ENCODE data around the gene NIPBL. TPM values are rescaled to one million over a fixed set of nuclear protein-coding genes. Genes with fewer than 3 reads are reported as not detected.

The NIPBL gene
- polyA plus RNA-seq, 1 experiment, result 37.0 TPM

- DNase-seq (ENCODE audit: low read depth, low spot score), result no peak
- Histone ChIP-seq H3K27ac (ENCODE audit: low read depth, low read length) (peak overlapping the region; percentile 47), H3K4me3 (ENCODE audit: low read depth, low read length) (peak overlapping the region; percentile 83), H3K9me3 (ENCODE audit: control insufficient read depth, insufficient read depth, low read length) (no peaks in the 10 kb centered on the region), H3K27me3 (ENCODE audit: control insufficient read depth, insufficient read depth, low read length) (no peaks in the 10 kb centered on the region)
- CTCF ChIA-PET, result interaction anchor here (0.8 to 5.0 kb wide), 10 partner anchors 8 to 142 kb away, joined by 3 to 32 read pairs (median 4); no protein-coding TSS in a partner anchor
- TF ChIP-seq CTCF (IDR thresholded peaks at IDR 0.05; ENCODE audit: low read depth, low read length), result no peak
- POLR2A ChIA-PET, result interaction anchor here (0.9 kb wide), 1 partner anchor 69 kb away, joined by 5 read pairs; no protein-coding TSS in a partner anchor
Observed at GRCh38 chr5:36875051-36875789, 1.3 kb upstream of the NIPBL start.

GRCh38 chr5:36875790-36876298, 725 bp upstream of the NIPBL start:
- Histone ChIP-seq H3K4me3 (ENCODE audit: low read depth, low read length) (peak overlapping the region; percentile 83), H3K9me3 (ENCODE audit: control insufficient read depth, insufficient read depth, low read length) (no peaks in the 10 kb centered on the region), H3K27ac (ENCODE audit: low read depth, low read length) (peak overlapping the region; percentile 84), H3K27me3 (ENCODE audit: control insufficient read depth, insufficient read depth, low read length) (no peaks in the 10 kb centered on the region)
- ChIA-PET POLR2A (interaction anchor here (0.9 to 1.0 kb wide), 2 partner anchors 69 to 71 kb away, joined by 4 to 5 read pairs; no protein-coding TSS in a partner anchor), CTCF (interaction anchor here (0.8 to 5.0 kb wide), 9 partner anchors 8 to 142 kb away, joined by 3 to 32 read pairs (median 4); no protein-coding TSS in a partner anchor)
- DNase-seq (ENCODE audit: low read depth, low spot score), result peak; percentile 29
- peak; percentile 71 for TF ChIP-seq CTCF (IDR thresholded peaks at IDR 0.05; ENCODE audit: low read depth, low read length)

GRCh38 chr5:36876965-36877666, 547 bp downstream of the NIPBL start:
- no peaks in the 10 kb centered on the region for H3K27me3 ChIP-seq (ENCODE audit: control insufficient read depth, insufficient read depth, low read length)
- CTCF ChIA-PET, result interaction anchor here (0.6 to 5.0 kb wide), 3 partner anchors 69 to 595 kb away, joined by 3 to 32 read pairs (median 8); no protein-coding TSS in a partner anchor
- DNase-seq (ENCODE audit: low read depth, low spot score), result no peak
- H3K27ac ChIP-seq (ENCODE audit: low read depth, low read length), result peak overlapping the region; percentile 90
- H3K4me3 ChIP-seq (ENCODE audit: low read depth, low read length), result peak overlapping the region; percentile 83
- POLR2A ChIA-PET, result interaction anchor here (1.0 kb wide), 2 partner anchors 9 to 70 kb away, joined by 4 read pairs; no protein-coding TSS in a partner anchor
- no peak for TF ChIP-seq CTCF (IDR thresholded peaks at IDR 0.05; ENCODE audit: low read depth, low read length)
- H3K9me3 ChIP-seq (ENCODE audit: control insufficient read depth, insufficient read depth, low read length), result no peaks in the 10 kb centered on the region

- POLR2A ChIA-PET, result no interaction called here
- Histone ChIP-seq H3K27me3 (ENCODE audit: control insufficient read depth, insufficient read depth, low read length) (no peaks in the 10 kb centered on the region), H3K9me3 (ENCODE audit: control insufficient read depth, insufficient read depth, low read length) (no peaks in the 10 kb centered on the region), H3K4me3 (ENCODE audit: low read depth, low read length) (peak overlapping the region; percentile 83), H3K27ac (ENCODE audit: low read depth, low read length) (peak overlapping the region; percentile 90)
- CTCF ChIA-PET, result interaction anchor here (5.0 kb wide), 1 partner anchor 68 kb away, joined by 32 read pairs; no protein-coding TSS in a partner anchor
- no peak for DNase-seq (ENCODE audit: low read depth, low spot score)
- TF ChIP-seq CTCF (IDR thresholded peaks at IDR 0.05; ENCODE audit: low read depth, low read length), result no peak
Observed at GRCh38 chr5:36877667-36878391, 1.3 kb downstream of the NIPBL start.
